MCF 10A (cell line): ENCODE data around the gene NECTIN4. TPM values are rescaled to one million over a fixed set of nuclear protein-coding genes. Genes with fewer than 3 reads are reported as not detected.

Experiments
- BruUV-seq: library from RNA; stranded (reverse); fragments of 400-500 nt; replicated peaks from 2 replicates; lab custom pipeline; 2021; lab: Mats Ljungman, UMichigan
- CTCF ChIA-PET: fragments of 300-600 bp; sonication (Branson Sonifier 250); formaldehyde crosslinking; extraction: SDS; loops from one replicate; lab custom pipeline; 2021; ENCODE audit warnings: antibody characterized with exemption, inconsistent platforms; lab: Yijun Ruan, JAX
- POLR2A ChIA-PET: fragments of 300-600, 350-650 bp; sonication (Branson Sonifier 250); formaldehyde crosslinking; extraction: SDS; loops from one replicate; lab custom pipeline; 2020; ENCODE audit warnings: antibody characterized with exemption, inconsistent platforms; lab: Yijun Ruan, JAX
- DNase-seq: peaks from one replicate; pipeline ENCODE4 v3.0.0-alpha.2; 2018; ENCODE audit not compliant: unreplicated experiment
- H3K27ac Mint-ChIP-seq: one replicate; pipeline ENCODE4 v1.8.0; 2022; ENCODE audit warnings: mild to moderate bottlenecking, low read depth, mixed read lengths; ENCODE audit not compliant: unreplicated experiment
- H3K27me3 Mint-ChIP-seq: one replicate; pipeline ENCODE4 v1.8.0; 2022; ENCODE audit warnings: mixed read lengths; ENCODE audit not compliant: insufficient read depth, unreplicated experiment
- H3K36me3 Mint-ChIP-seq: one replicate; pipeline ENCODE4 v1.8.0; 2022; ENCODE audit warnings: mild to moderate bottlenecking, moderate library complexity, mixed read lengths; ENCODE audit not compliant: insufficient read depth, unreplicated experiment
- H3K4me1 Mint-ChIP-seq: one replicate; pipeline ENCODE4 v1.8.0; 2022; ENCODE audit warnings: mixed read lengths; ENCODE audit not compliant: insufficient read depth, unreplicated experiment
- H3K4me3 Mint-ChIP-seq: one replicate; pipeline ENCODE4 v1.8.0; 2022; ENCODE audit warnings: mild to moderate bottlenecking, moderate library complexity, mixed read lengths; ENCODE audit not compliant: unreplicated experiment
- H3K9me3 Mint-ChIP-seq: one replicate; pipeline ENCODE4 v1.8.0; 2022; ENCODE audit warnings: mixed read lengths; ENCODE audit not compliant: unreplicated experiment
- CTCF ChIP-seq: fragments of 200-600 bp; IDR thresholded peaks from one replicate; pipeline ENCODE4 v1.8.0; 2022; ENCODE audit warnings: antibody characterized with exemption, mild to moderate bottlenecking; ENCODE audit not compliant: unreplicated experiment
- intact Hi-C: fragments of 100-400 bp; cut with micrococcal nuclease; formaldehyde crosslinking; loops from 2 replicates; pipeline ENCODE4 v1.14.1; 2022
- total RNA-seq: library from RNA; stranded (reverse); gene quantifications from 2 replicates; pipeline ENCODE4 v1.2.3, GENCODE V29; 2022

NECTIN4 gene
- total RNA-seq, 1 experiment from 2014 or later: 7.0 TPM

GRCh38 chr1:161114556-161114955 is 25.2 kb upstream of the NECTIN4 start:
- DNase-seq: no peak
- Mint-ChIP-seq H3K27ac (peak overlapping the region; percentile 88), H3K27me3 (no peaks in the 10 kb centered on the region), H3K4me3 (no peak overlapping the region), H3K4me1 (peaks cover 48% of the 10 kb centered on the region), H3K9me3 (no peaks in the 10 kb centered on the region), H3K36me3 (peaks cover 43% of the 10 kb centered on the region)
- intact Hi-C loops: no loop called here
- POLR2A ChIA-PET: interaction anchor here (0.6 to 6.9 kb wide), 12 partner anchors 9 to 98 kb away, joined by 3 to 112 read pairs (median 4); partner anchors contain the start of genes B4GALT3, F11R, PPOX and TSTD1
- CTCF ChIA-PET: interaction anchor here (0.6 to 4.6 kb wide), 9 partner anchors 10 to 123 kb away, joined by 3 to 30 read pairs (median 3); partner anchors contain the start of gene KLHDC9
- no TSS peak for BruUV-seq
- TF ChIP-seq CTCF: no peak

DNA sequence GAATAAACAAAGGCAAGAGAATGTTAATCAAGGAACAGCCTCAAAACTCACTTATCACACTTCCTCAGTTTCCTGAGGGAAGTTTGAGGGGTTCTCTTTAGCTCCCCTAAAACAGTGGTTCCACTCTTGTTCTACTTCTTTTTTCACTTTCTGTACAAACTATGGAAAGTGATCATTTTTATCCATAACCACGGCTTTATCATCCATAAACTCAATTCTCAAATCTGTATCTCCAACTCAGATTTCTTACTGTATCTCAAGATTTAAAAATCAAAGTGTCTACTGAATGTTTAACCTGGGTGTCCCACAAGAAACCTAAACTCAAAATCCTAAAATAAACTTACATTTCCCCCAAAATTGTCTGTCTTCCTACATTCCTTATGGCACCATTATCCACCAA is 24.6 kb upstream of the NECTIN4 start:
- intact Hi-C loops: no loop called here
- no TSS peak for BruUV-seq
- ChIA-PET POLR2A (interaction anchor here (0.9 to 6.9 kb wide), 12 partner anchors 8 to 94 kb away, joined by 3 to 112 read pairs (median 4); partner anchors contain the start of genes DEDD, F11R, PPOX and UFC1), CTCF (interaction anchor here (0.6 to 4.6 kb wide), 8 partner anchors 9 to 122 kb away, joined by 3 to 30 read pairs (median 4); partner anchors contain the start of gene KLHDC9)
- H3K27ac Mint-ChIP-seq: peak overlapping the region; percentile 2
- H3K36me3 Mint-ChIP-seq: peaks cover 48% of the 10 kb centered on the region
- H3K27me3 Mint-ChIP-seq: no peaks in the 10 kb centered on the region
- TF ChIP-seq CTCF: no peak
- no peaks in the 10 kb centered on the region for H3K9me3 Mint-ChIP-seq
- no peak for DNase-seq
- peaks cover 45% of the 10 kb centered on the region for H3K4me1 Mint-ChIP-seq
- H3K4me3 Mint-ChIP-seq: no peak overlapping the region

DNA sequence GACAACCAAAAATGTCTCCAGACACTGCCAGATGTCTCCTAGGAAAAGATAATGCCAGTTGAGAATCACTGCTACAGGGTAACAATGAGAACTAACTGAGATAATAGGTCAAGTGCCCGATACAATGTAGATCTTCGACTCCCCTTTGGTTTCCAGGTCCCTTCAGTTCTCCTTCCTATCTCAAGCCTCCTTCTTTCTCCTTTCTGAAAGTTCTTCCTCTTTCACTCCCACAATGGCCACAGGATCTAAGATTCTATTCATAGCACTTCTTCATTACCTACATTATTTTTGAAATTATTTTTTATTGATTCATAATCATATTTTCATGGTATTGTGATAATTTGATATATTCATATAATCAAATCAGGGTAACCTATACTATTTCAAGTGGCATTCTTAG is 22.2 kb upstream of the NECTIN4 start:
- H3K4me3 Mint-ChIP-seq: no peak overlapping the region
- no TSS peak for BruUV-seq
- H3K27me3 Mint-ChIP-seq: no peaks in the 10 kb centered on the region
- ChIA-PET POLR2A (interaction anchor here (0.6 to 3.0 kb wide), 6 partner anchors 10 to 921 kb away, joined by 3 to 10 read pairs (median 6); partner anchors contain the start of gene F11R), CTCF (interaction anchor here (0.7 to 3.0 kb wide), 7 partner anchors 10 to 115 kb away, joined by 3 to 11 read pairs (median 5); partner anchors contain the start of gene KLHDC9)
- H3K4me1 Mint-ChIP-seq: peaks cover 44% of the 10 kb centered on the region
- peak overlapping the region; percentile 21 for H3K27ac Mint-ChIP-seq
- TF ChIP-seq CTCF: no peak
- peaks cover 43% of the 10 kb centered on the region for H3K36me3 Mint-ChIP-seq
- DNase-seq: no peak
- H3K9me3 Mint-ChIP-seq: no peaks in the 10 kb centered on the region
- intact Hi-C loops: no loop called here

- no peak for DNase-seq
- TF ChIP-seq CTCF: no peak
- peak overlapping the region; percentile 21 for H3K27ac Mint-ChIP-seq
- H3K36me3 Mint-ChIP-seq: peaks cover 47% of the 10 kb centered on the region
- CTCF ChIA-PET: interaction anchor here (0.7 kb wide), 1 partner anchor 29 kb away, joined by 4 read pairs; no protein-coding TSS in a partner anchor
- intact Hi-C loops: no loop called here
- POLR2A ChIA-PET: interaction anchor here (3.0 kb wide), 1 partner anchor 36 kb away, joined by 9 read pairs; no protein-coding TSS in a partner anchor
- no peaks in the 10 kb centered on the region for H3K27me3 Mint-ChIP-seq
- H3K4me1 Mint-ChIP-seq: peaks cover 45% of the 10 kb centered on the region
- no peak overlapping the region for H3K4me3 Mint-ChIP-seq
- no peaks in the 10 kb centered on the region for H3K9me3 Mint-ChIP-seq
- BruUV-seq: no TSS peak
These were observed 21.8 kb upstream of the NECTIN4 start for GRCh38 chr1:161111117-161111516.
